Measurements from ENCODE around the gene DIAPH1.

The DIAPH1 gene

GRCh38 chr5:141605523-141606277 is 13.1 kb downstream of the DIAPH1 start:
- ChIA-PET CTCF (interaction anchor here (1.6 to 3.7 kb wide), 2 partner anchors 12 to 38 kb away, joined by 3 to 25 read pairs; partner anchors contain the start of gene DIAPH1), POLR2A (interaction anchor here (1.6 kb wide), 1 partner anchor 31 kb away, joined by 4 read pairs; the partner anchor contains the start of gene RELL2)
- Histone ChIP-seq H3K27ac (ENCODE audit: extremely low read depth, low read depth, low read length) (no peak overlapping the region), H3K9me3 (ENCODE audit: control insufficient read depth, insufficient read depth, low read depth, low read length) (no peaks in the 10 kb centered on the region), H3K36me3 (ENCODE audit: control insufficient read depth in 2 of 2, insufficient read depth in 1 of 2, low read length in 2 of 2) (no peaks in the 10 kb centered on the region), H3K4me1 (ENCODE audit: control insufficient read depth, insufficient read depth, low read length) (0 out of 2 replicates have a peak, but pooled peaks cover 4% of the 10 kb centered on the region), H3K4me3 (ENCODE audit: low read depth, low read length) (no peak overlapping the region)
- TF ChIP-seq ZIC2 (tag by site-specific recombination; IDR thresholded peaks at IDR 0.05) = no peak
- no peak for TF ChIP-seq ZNF596 (tag by site-specific recombination; IDR thresholded peaks at IDR 0.05)
- TF ChIP-seq ZNF704 (tag by site-specific recombination; IDR thresholded peaks at IDR 0.05) = no peak
- TF ChIP-seq PRDM2 (tag by site-specific recombination; IDR thresholded peaks at IDR 0.05; ENCODE audit: borderline replicate concordance) = no peak
- TF ChIP-seq, protein P1, sequence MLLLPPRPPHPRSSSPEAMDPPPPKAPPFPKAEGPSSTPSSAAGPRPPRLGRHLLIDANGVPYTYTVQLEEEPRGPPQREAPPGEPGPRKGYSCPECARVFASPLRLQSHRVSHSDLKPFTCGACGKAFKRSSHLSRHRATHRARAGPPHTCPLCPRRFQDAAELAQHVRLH (tag by site-specific recombination; IDR thresholded peaks at IDR 0.05) = no peak

DNA sequence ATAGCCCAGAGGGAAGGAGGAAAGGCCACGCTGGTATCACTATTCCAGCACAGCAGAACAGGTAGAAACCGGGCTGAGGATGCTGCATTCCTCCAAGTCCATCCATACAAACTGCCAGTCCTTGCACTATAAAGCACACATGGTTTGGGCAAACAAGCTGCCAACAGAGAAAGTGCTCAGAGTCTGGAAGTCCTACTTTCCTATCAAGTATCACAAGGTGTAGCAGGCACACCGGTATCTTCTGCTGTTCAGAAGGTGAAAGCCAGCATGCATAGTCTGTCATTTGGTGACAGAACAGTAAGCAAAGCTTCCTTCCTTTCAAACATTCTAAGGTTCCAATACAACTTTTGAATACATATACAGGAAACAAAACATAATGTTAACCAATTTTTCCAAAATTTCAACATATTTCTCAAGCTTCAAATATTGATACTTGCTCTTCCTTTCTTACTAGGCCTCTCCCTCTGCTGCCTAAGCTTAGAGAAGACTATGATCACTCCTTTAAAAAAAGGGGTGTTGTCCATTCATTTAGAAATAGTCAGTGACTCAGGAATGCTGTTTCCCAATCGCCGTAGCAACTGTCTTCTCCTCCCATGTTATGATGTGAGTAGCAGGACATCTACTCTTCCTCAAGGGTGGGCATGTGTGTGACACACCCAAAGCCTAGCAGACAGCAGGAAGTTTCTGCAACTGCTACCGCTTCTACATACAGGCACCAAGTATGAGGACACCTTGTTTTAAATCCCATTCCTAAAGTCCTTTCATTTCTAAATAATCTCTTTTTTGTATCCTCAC is 14.7 kb downstream of the DIAPH1 start:
- H3K27ac ChIP-seq (ENCODE audit: extremely low read depth, low read depth, low read length) = no peak overlapping the region
- 0 out of 2 replicates have a peak, but pooled peaks cover 4% of the 10 kb centered on the region for H3K4me1 ChIP-seq (ENCODE audit: control insufficient read depth, insufficient read depth, low read length)
- POLR2A ChIA-PET = no interaction called here
- H3K4me3 ChIP-seq (ENCODE audit: low read depth, low read length) = no peak overlapping the region
- no peaks in the 10 kb centered on the region for H3K36me3 ChIP-seq (ENCODE audit: control insufficient read depth in 2 of 2, insufficient read depth in 1 of 2, low read length in 2 of 2)
- CTCF ChIA-PET = interaction anchor here (1.8 to 3.7 kb wide), 3 partner anchors 11 to 15 kb away, joined by 9 to 30 read pairs (median 25); partner anchors contain the start of gene DIAPH1
- no peaks in the 10 kb centered on the region for H3K9me3 ChIP-seq (ENCODE audit: control insufficient read depth, insufficient read depth, low read depth, low read length)
- TF ChIP-seq, protein P2, sequence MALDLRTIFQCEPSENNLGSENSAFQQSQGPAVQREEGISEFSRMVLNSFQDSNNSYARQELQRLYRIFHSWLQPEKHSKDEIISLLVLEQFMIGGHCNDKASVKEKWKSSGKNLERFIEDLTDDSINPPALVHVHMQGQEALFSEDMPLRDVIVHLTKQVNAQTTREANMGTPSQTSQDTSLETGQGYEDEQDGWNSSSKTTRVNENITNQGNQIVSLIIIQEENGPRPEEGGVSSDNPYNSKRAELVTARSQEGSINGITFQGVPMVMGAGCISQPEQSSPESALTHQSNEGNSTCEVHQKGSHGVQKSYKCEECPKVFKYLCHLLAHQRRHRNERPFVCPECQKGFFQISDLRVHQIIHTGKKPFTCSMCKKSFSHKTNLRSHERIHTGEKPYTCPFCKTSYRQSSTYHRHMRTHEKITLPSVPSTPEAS (tag by site-specific recombination; IDR thresholded peaks at IDR 0.05) = no peak
- TF ChIP-seq YY1 (tag by site-specific recombination; IDR thresholded peaks at IDR 0.05) (no peak), ZNF529 (tag by site-specific recombination; IDR thresholded peaks at IDR 0.05; ENCODE audit: insufficient replicate concordance) (no peak), ZNF146 (tag by site-specific recombination; IDR thresholded peaks at IDR 0.05) (no peak), ZNF10 (tag by site-specific recombination; IDR thresholded peaks at IDR 0.05) (no peak), ZBTB49 (tag by site-specific recombination; IDR thresholded peaks at IDR 0.05; ENCODE audit: low read depth) (no peak), ZNF112 (tag by site-specific recombination; IDR thresholded peaks at IDR 0.05) (no peak), ZFHX2 (tag by site-specific recombination; conservative IDR thresholded peaks at IDR 0.05) (no peak), ZBTB1 (tag by site-specific recombination; IDR thresholded peaks at IDR 0.05) (no peak), SP3 (tag by site-specific recombination; IDR thresholded peaks at IDR 0.05) (no peak), KLF1 (tag by site-specific recombination; IDR thresholded peaks at IDR 0.05) (peak; percentile 24; the same call in 1 of the 2 replicates), ZNF600 (tag by site-specific recombination; IDR thresholded peaks at IDR 0.05) (peak; percentile 89), MYNN (tag by site-specific recombination; IDR thresholded peaks at IDR 0.05; ENCODE audit: borderline replicate concordance) (no peak), ZNF791 (tag by site-specific recombination; IDR thresholded peaks at IDR 0.05) (no peak)
- TF ChIP-seq, protein P3, sequence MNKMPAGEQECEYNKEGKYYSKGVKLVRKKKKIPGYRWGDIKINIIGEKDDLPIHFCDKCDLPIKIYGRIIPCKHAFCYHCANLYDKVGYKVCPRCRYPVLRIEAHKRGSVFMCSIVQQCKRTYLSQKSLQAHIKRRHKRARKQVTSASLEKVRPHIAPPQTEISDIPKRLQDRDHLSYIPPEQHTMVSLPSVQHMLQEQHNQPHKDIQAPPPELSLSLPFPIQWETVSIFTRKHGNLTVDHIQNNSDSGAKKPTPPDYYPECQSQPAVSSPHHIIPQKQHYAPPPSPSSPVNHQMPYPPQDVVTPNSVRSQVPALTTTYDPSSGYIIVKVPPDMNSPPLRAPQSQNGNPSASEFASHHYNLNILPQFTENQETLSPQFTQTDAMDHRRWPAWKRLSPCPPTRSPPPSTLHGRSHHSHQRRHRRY (tag by site-specific recombination; IDR thresholded peaks at IDR 0.05) = no peak
